Measurements from ENCODE around the gene WFIKKN2.

The WFIKKN2 gene

DNA sequence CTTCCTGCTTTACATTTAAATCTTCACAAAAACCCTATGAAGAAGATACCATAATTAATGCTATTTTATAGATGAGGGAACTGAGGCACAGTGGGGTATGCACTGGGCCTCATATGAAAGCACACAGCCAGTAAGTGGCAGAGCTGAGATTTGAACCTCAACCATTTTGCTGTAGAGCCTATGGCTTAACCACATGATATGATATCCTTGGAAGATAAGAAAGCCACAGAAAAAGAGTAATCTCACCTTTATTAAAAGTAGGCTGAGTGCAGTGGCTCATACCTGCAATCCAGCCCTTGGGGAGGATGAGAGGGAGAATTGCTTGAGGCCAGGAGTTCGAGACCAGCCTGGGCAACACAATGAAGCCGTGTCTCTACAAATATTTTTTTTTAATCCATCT is 45.8 kb downstream of the WFIKKN2 start:
- no peak for DNase-seq

DNA sequence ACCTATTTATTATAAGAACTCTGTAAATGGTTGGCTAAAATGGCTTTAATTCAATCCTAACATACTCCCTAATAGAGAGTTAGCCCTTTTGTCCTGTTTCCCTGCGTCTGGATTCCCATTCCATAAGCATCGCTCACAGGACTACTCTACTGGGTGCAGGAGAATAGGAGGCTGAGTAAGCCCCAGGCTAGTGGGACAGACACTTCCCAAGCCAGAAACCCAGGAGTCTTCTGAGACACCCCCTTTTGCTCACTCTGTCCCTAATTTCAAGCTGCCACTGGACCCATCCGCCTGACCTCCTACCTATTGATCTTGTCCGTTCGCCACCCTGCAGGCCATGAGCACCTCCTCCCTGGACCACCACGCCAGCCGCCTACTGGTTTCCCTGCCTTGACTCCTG is 47.5 kb downstream of the WFIKKN2 start:
- DNase-seq, result no peak

DNA sequence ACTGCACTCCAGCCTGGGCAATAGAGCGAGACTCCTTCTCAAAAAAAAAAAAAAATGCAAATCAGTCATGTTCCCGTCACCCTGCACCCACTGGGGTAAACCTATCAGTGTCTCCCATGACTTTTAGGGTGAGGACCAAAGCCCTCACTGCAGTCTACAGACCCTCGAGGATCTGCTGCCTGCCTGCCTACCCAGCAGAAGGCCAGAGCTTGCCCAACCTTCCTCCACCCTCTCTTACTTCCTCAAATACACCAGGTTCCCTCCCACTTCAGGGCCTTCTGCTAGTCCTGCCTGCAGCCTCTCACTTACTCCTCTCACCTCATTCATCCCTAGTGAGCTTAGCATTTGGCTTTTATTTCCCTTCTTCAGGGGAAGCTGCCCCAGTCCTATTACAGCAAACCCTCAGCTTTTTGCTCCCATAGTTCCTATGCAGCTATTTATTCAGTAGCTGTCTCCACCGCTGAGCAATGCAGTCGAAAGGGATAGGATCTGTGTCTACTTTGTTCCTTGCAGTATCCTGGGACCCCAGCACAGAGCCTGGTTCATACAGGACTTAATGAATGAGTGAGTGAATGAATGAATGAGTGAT is 48.6 kb downstream of the WFIKKN2 start:
- DNase-seq, result no peak

DNA sequence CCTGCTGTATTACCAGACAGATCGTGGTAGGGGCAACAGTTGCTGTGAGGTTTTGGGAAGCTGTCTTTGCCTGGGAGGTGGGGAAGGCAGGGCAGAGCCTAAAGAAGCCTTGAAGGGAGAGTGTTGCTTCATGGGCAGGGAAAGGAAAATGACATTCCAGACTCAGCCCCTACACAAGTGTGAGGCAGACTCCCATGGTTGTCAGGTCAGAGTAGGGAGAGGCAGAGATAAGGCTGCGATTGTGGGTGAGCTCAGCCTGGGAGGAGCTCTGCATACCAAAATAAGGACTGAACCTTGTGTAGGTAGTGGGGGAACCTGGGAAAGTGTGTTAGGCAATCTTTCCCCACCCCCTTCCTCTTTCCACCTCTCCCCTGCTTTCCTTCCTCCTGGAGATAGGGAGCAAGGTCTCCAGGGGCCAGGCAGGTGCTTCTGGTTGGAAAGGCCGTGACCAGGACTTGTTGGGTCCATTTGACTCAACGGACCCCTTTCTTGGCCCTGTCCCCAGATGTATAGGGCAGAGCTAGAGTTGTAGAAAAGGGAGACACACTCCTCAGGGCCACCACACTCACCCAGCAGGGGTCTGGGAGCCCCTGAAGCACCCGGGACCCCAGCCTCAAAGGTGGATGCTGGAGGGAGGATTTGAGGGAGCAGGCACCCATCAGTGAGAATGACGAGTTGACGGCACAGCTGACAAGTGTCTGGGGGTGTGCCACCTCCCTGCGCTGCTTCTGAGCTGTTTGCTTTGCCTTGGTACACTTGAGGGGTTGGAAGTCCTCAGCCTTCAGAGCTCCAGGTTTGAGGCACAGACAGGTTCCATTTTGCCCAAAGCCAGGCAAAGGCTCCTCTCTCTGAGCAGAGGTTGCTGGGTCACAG is 49.3 kb downstream of the WFIKKN2 start:
- no peak for DNase-seq

DNA sequence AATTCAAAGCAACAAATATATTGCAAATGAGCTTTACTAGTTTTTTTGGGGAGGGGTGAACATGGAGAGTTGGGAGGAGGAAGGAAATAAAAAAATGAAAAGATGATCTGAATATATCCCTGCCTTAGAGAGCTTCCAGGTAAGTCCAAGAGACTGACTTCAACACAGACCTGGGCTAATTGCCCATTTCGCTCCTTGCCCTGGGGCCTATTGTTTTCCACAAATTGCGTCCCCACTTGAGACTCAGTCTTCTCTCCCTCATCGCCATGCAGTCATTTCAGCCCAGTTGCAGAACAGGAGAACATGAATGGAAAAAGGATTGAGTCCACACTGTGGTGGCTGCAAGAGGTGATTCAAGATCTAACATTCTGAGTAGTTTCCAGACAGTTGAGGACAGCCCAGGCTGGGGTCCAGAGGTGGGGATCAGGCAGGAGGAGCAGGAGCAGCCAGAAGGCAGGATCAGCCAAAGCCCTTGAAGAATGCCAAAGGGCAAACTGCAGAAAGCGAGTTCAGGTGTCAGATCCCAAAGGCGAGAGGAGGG is 52.4 kb downstream of the WFIKKN2 start:
- DNase-seq, result no peak

DNA sequence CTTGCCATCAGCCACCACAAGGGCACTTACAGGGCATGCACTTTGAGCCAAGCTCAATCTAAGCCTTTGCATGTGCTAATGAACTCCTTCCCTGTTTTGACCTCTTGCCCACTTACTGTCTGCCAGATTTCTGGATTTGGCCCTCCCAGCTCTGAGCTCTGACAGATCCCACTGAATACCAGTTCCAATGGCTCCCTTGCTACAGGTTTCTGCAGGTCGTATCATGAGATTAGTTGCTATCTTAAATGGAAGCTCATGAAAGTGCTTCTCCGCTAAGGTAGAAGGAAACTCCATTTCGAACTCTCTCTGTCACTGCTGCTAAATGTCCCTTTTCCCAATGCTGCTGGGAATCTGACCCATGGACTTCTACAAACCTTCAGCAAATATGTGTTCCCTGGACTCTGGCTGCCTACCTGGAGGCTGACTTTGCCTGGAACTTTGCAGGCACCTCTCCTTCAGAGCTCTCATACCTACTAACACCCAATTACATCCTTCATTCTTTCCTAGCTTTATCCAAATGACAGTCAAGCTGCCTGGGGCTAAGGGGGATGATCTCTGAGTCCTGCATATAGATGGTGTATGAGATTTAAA is 54.2 kb downstream of the WFIKKN2 start:
- DNase-seq, result no peak

DNA sequence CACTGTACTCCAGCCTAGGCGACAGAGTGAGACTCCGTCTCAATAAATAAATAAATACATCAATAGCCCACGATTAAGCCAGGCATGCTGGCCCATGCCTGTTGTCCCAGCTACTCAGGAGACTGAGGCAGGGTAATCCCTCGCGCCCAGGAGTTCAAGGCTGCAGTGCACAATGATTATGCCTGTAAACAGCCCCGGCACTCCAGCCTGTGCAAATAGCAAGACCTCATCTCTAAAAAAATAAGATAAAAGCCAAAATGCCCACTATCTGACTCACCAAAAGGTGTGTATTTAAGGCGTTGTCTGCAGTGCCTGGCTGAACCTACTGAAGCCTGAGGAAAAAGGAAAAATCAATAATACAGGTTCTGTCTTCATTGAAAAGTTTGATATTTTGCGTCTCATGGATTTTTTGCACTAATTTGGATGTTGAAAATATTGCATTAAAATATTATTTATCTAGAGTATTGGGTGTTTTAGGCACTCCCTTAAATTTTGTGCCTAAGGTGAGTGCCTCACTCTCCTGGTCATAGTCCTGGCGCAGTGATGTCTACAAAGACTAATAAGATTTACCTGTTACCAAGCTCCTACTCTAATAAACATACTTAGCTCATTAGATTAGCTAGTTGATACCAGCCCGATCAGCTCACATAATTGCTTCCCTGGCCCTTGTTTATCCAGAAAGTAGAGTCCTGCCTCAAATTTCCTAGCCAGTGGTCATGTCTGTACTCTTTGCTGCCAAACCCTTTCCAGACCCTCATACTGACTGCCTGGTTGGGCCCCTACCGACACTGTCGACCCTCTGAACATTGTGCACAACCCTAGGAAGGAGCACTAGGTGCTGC is 55.5 kb downstream of the WFIKKN2 start:
- DNase-seq, result no peak

DNA sequence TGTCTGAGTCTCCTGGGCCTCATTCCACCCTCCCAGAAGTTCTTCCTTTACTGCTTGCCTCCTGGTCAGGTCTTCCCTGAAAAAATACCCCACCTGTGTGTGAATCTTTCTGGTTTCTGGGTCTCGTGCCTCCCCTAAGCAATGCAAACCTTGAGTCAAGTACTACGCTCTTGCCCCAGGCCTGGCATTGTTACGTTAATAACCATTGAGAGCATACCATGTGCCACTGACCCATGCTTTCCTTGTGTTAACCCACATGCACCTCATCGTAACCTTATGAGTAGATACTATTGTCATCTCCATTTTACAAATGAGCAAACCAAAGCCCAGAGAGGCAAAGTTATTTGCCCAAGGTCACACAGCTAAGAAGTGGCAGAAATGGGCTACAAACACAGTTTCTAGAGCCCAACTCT is 56.2 kb downstream of the WFIKKN2 start:
- DNase-seq, result no peak

Measured in SHP77 (cell line).